CD4-positive, alpha-beta T cell (primary cell): ENCODE data around the gene ESF1. TPM values are rescaled to one million over a fixed set of nuclear protein-coding genes. Genes with fewer than 3 reads are reported as not detected.

Experiments
- ATAC-seq: fragments of 200-7000 bp; cut with Tn5 transposase; one replicate; pipeline ENCODE4 v1.10.0; 2022; ENCODE audit warnings: mild to moderate bottlenecking; ENCODE audit not compliant: poor library complexity
- CTCF ChIA-PET: fragments of 350-600 bp; sonication (Branson Sonifier 250); formaldehyde crosslinking; loops from one replicate; lab custom pipeline; 2021; ENCODE audit warnings: antibody characterized with exemption, inconsistent platforms; lab: Charles Lee
- POLR2A ChIA-PET: fragments of 350-600 bp; sonication (Branson Sonifier 250); formaldehyde crosslinking; loops from one replicate; lab custom pipeline; 2021; ENCODE audit warnings: antibody characterized with exemption, inconsistent platforms; lab: Charles Lee
- DNase-seq, 14 experiments: peaks; one replicate each; pipeline ENCODE4 v3.0.0-alpha.2; 2013 to 2020; ENCODE audit warnings: mixed read lengths in 2 of 14
- H3K27ac ChIP-seq, 2 donors: one replicate each; pipeline versions ENCODE4 v1.5.1 to v1.7.0; 2013; ENCODE audit warnings: low read length in 2 of 2, low read depth in 1 of 2, mild to moderate bottlenecking in 1 of 2
- H3K27me3 ChIP-seq, 2 experiments: 1 replicate in 1 of 2; 2 replicates in 1 of 2; pipeline versions ENCODE4 v1.6.1 to v1.7.0; 2013; ENCODE audit warnings: low read length in 2 of 2, control low read depth in 1 of 2, mild to moderate bottlenecking in 1 of 2, moderate library complexity in 1 of 2; ENCODE audit not compliant: insufficient read depth in 2 of 2, control insufficient read depth in 1 of 2
- H3K36me3 ChIP-seq: one replicate; pipeline ENCODE4 v1.6.1; 2013; ENCODE audit warnings: low read length, control low read depth; ENCODE audit not compliant: insufficient read depth
- H3K4me1 ChIP-seq: one replicate; pipeline ENCODE4 v1.6.1; 2013; ENCODE audit warnings: low read length, control low read depth; ENCODE audit not compliant: insufficient read depth
- H3K4me3 ChIP-seq: one replicate; pipeline ENCODE4 v1.5.1; 2013; ENCODE audit warnings: mild to moderate bottlenecking, low read length, moderate library complexity
- H3K9me3 ChIP-seq, 2 experiments: 1 replicate in 1 of 2; 2 replicates in 1 of 2; pipeline versions ENCODE4 v1.6.1 to v1.7.0; 2013; ENCODE audit warnings: low read length in 2 of 2, mild to moderate bottlenecking in 2 of 2, control low read depth in 1 of 2, moderate library complexity in 1 of 2; ENCODE audit not compliant: control insufficient read depth in 1 of 2, insufficient read depth in 1 of 2
- H3K27ac Mint-ChIP-seq: one replicate; pipeline ENCODE4 v1.8.0; 2020; ENCODE audit warnings: mixed read lengths
- H3K27me3 Mint-ChIP-seq: one replicate; pipeline ENCODE4 v1.8.0; 2021; ENCODE audit warnings: mixed read lengths
- H3K36me3 Mint-ChIP-seq: one replicate; pipeline ENCODE4 v1.8.0; 2021; ENCODE audit warnings: low read depth, mixed read lengths
- H3K4me1 Mint-ChIP-seq: one replicate; pipeline ENCODE4 v1.8.0; 2021; ENCODE audit warnings: low read depth, mixed read lengths
- H3K4me3 Mint-ChIP-seq: one replicate; pipeline ENCODE4 v1.8.0; 2020; ENCODE audit warnings: mild to moderate bottlenecking, mixed read lengths
- H3K9me3 Mint-ChIP-seq: one replicate; pipeline ENCODE4 v1.8.0; 2020; ENCODE audit warnings: mixed read lengths
- intact Hi-C, 2 experiments: fragments of 100-400 bp; cut with DNase I in 1 of 2; cut with micrococcal nuclease in 1 of 2; formaldehyde crosslinking; loops; one replicate each; pipeline versions ENCODE4 v1.15.1 to v1.9.0; 2023 to 2025; cut with DNase I, micrococcal nuclease
- polyA plus RNA-seq, 2 donors: library from polyadenylated mRNA; unstranded; fragments of 120-200 nt; gene quantifications; one replicate each; pipeline ENCODE4 v1.2.1, GENCODE V29; 2013
- total RNA-seq, 174 experiments: library from RNA in 2 of 174; stranded (reverse) in 2 of 174; gene quantifications; one replicate each; pipeline ENCODE4 v1.2.3 and lab custom pipeline; 2021 to 2026
- TF ChIP-seq, protein P1 (sequence below): fragments of 200-600 bp; IDR thresholded peaks from one replicate; pipeline ENCODE4 v1.8.0; 2022; ENCODE audit warnings: antibody characterized with exemption, mild to moderate bottlenecking

ESF1 gene, protein sequence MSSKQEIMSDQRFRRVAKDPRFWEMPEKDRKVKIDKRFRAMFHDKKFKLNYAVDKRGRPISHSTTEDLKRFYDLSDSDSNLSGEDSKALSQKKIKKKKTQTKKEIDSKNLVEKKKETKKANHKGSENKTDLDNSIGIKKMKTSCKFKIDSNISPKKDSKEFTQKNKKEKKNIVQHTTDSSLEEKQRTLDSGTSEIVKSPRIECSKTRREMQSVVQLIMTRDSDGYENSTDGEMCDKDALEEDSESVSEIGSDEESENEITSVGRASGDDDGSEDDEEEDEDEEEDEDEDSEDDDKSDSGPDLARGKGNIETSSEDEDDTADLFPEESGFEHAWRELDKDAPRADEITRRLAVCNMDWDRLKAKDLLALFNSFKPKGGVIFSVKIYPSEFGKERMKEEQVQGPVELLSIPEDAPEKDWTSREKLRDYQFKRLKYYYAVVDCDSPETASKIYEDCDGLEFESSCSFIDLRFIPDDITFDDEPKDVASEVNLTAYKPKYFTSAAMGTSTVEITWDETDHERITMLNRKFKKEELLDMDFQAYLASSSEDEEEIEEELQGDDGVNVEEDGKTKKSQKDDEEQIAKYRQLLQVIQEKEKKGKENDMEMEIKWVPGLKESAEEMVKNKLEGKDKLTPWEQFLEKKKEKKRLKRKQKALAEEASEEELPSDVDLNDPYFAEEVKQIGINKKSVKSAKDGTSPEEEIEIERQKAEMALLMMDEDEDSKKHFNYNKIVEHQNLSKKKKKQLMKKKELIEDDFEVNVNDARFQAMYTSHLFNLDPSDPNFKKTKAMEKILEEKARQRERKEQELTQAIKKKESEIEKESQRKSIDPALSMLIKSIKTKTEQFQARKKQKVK
- 1 to 10 TPM; 6.9 to 7.1 TPM for total RNA-seq
- polyA plus RNA-seq (2013, experiment 1 of 2), result 9.4 TPM
- polyA plus RNA-seq (2013, experiment 2 of 2), result 12.0 TPM
- total RNA-seq (lab: John Stamatoyannopoulos, UW), result 18.6 to 236 (median 42.2) reads per million in 172 experiments

GRCh38 chr20:13784893-13785715, at the start of gene ESF1, which contains the start of gene NDUFAF5:
Gene ESF1, minus strand, starts transcription at chr20:13784919. Its CDS starts 1,779 bp downstream, at chr20:13783140.
Gene NDUFAF5, plus strand, starts transcription at chr20:13785028. Its CDS starts 41 bp downstream, at chr20:13785069.
- H3K36me3 Mint-ChIP-seq, result peaks cover 51% of the 10 kb centered on the region
- TF ChIP-seq, protein P1, sequence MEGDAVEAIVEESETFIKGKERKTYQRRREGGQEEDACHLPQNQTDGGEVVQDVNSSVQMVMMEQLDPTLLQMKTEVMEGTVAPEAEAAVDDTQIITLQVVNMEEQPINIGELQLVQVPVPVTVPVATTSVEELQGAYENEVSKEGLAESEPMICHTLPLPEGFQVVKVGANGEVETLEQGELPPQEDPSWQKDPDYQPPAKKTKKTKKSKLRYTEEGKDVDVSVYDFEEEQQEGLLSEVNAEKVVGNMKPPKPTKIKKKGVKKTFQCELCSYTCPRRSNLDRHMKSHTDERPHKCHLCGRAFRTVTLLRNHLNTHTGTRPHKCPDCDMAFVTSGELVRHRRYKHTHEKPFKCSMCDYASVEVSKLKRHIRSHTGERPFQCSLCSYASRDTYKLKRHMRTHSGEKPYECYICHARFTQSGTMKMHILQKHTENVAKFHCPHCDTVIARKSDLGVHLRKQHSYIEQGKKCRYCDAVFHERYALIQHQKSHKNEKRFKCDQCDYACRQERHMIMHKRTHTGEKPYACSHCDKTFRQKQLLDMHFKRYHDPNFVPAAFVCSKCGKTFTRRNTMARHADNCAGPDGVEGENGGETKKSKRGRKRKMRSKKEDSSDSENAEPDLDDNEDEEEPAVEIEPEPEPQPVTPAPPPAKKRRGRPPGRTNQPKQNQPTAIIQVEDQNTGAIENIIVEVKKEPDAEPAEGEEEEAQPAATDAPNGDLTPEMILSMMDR, result no peak
- Histone ChIP-seq H3K4me1 (peaks cover 15% of the 10 kb centered on the region), H3K4me3 (peak within 1 kb of the TSS; percentile 84), H3K36me3 (peaks cover 32% of the 10 kb centered on the region), H3K27ac (peak within 1 kb of the TSS; percentile 79 to 89), H3K9me3 (no peaks in the 10 kb centered on the region), H3K27me3 (no peaks in the 10 kb centered on the region)
- ChIA-PET POLR2A (interaction anchor here (1.0 to 1.4 kb wide), 3 partner anchors 8 to 11 kb away, joined by 3 to 5 read pairs (median 3); no protein-coding TSS in a partner anchor), CTCF (interaction anchor here (1.5 to 1.6 kb wide), 2 partner anchors 10 to 13 kb away, joined by 3 to 6 read pairs; no protein-coding TSS in a partner anchor)
- peak within 1 kb of the TSS; percentile 98 for H3K4me3 Mint-ChIP-seq
- peak; percentile 82 to 96 (median 88) for DNase-seq
- H3K27ac Mint-ChIP-seq, result peak within 1 kb of the TSS; percentile 84
- peak; percentile 96 for ATAC-seq
- peaks cover 64% of the 10 kb centered on the region for H3K4me1 Mint-ChIP-seq
- H3K9me3 Mint-ChIP-seq, result no peaks in the 10 kb centered on the region
- intact Hi-C loops, result loop anchor here (2.0 to 10.0 kb wide), 3 partner anchors 146 to 1890 kb away; partner anchors contain the start of gene TASP1 (in 2 of the 2)
- H3K27me3 Mint-ChIP-seq, result no peaks in the 10 kb centered on the region

DNA sequence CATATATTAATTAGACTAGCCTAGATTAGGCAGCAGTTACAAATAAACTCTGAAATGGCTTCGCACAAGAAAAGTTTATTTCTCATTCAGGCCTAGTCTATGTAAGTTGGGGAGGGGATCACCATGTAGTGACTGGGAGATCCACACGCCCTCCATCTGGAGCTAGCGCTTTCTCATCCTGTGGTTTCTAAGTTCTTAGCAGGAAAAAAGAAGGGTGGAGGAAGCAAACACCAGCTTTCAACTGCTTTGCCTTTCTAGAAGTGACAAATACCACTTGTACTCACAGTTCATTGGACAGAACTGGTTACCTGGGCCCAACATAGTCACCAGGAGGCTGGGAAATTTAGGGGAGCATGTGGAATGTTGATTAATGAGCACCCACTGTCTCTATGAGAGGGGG, 46.8 kb upstream of the ESF1 start:
- intact Hi-C loops, result no loop called here
- no peak overlapping the region for H3K4me3 Mint-ChIP-seq
- H3K27ac Mint-ChIP-seq, result no peak overlapping the region
- Histone ChIP-seq H3K9me3 (no peaks in the 10 kb centered on the region), H3K36me3 (no peaks in the 10 kb centered on the region), H3K4me1 (no peaks in the 10 kb centered on the region), H3K27me3 (no peaks in the 10 kb centered on the region), H3K27ac (no peak overlapping the region), H3K4me3 (no peak overlapping the region)
- H3K36me3 Mint-ChIP-seq, result no peaks in the 10 kb centered on the region
- ChIA-PET POLR2A (no interaction called here), CTCF (no interaction called here)
- H3K9me3 Mint-ChIP-seq, result no peaks in the 10 kb centered on the region
- peaks cover 8% of the 10 kb centered on the region for H3K27me3 Mint-ChIP-seq
- no peaks in the 10 kb centered on the region for H3K4me1 Mint-ChIP-seq
- TF ChIP-seq, protein P1, result no peak
- no peak for ATAC-seq
- no peak for DNase-seq
